ENCODE data around the gene RASSF3. TPM values are rescaled to one million over a fixed set of nuclear protein-coding genes. Genes with fewer than 3 reads are reported as not detected.

The RASSF3 gene
- total RNA-seq, 4 donors from 2014 or later, result 5.2 to 11.5 (median 7.0) TPM

GRCh38 chr12:64675795-64676194 lies 65.5 kb downstream of the RASSF3 start:
- no peak for DNase-seq
- no peaks in the 10 kb centered on the region for H3K27me3 ChIP-seq
- peak overlapping the region in 1 of 4 donors; percentile 35 for H3K27ac ChIP-seq
- H3K4me1 ChIP-seq, result peaks cover 12 to 42% of the 10 kb centered on the region in 2 donors
- ATAC-seq, result no peak
- intact Hi-C loops (cut with DNase I; ENCODE audit: low total_unique reads) (loop anchor here (5.0 kb wide), 1 partner anchor 63 kb away; the partner anchor contains the start of gene RASSF3), in situ Hi-C loops (cut with MboI; ENCODE audit: low sequenced_read_pairs in 4 of 4) (no loop called here)
- no peaks in the 10 kb centered on the region for H3K36me3 ChIP-seq
- H3K4me3 ChIP-seq, result no peak overlapping the region
- TF ChIP-seq POLR2A (IDR thresholded peaks at IDR 0.05), result no peak
- TF ChIP-seq, protein P1, sequence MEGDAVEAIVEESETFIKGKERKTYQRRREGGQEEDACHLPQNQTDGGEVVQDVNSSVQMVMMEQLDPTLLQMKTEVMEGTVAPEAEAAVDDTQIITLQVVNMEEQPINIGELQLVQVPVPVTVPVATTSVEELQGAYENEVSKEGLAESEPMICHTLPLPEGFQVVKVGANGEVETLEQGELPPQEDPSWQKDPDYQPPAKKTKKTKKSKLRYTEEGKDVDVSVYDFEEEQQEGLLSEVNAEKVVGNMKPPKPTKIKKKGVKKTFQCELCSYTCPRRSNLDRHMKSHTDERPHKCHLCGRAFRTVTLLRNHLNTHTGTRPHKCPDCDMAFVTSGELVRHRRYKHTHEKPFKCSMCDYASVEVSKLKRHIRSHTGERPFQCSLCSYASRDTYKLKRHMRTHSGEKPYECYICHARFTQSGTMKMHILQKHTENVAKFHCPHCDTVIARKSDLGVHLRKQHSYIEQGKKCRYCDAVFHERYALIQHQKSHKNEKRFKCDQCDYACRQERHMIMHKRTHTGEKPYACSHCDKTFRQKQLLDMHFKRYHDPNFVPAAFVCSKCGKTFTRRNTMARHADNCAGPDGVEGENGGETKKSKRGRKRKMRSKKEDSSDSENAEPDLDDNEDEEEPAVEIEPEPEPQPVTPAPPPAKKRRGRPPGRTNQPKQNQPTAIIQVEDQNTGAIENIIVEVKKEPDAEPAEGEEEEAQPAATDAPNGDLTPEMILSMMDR (IDR thresholded peaks at IDR 0.05 in 4 of 5, conservative IDR thresholded peaks at IDR 0.05 in 1 of 5), result no peak
- H3K9me3 ChIP-seq, result no peaks in the 10 kb centered on the region

DNA sequence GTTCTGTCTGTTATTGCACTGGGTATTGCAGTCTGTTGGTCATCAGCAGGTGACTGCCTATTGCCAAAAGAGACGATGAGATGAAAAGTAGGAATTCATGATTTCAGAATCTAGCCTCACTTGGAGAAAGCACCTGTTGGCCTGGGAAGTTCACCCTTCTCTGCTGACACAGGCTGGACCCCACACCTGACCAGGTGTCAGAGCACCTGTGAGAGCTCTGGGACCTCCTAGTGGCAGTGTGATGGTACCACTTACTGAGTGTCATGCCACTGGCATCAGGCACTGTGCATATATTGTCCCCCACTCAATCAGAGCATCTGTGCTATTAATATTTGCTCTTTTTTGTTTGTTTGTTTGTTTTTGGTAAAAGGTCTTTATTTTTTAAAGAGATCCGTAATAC lies 68.0 kb downstream of the RASSF3 start:
- no peak for ATAC-seq
- Histone ChIP-seq H3K27ac (no peak overlapping the region), H3K4me3 (no peak overlapping the region), H3K4me1 (peaks cover 12 to 35% of the 10 kb centered on the region in 2 donors), H3K36me3 (no peaks in the 10 kb centered on the region), H3K9me3 (no peaks in the 10 kb centered on the region), H3K27me3 (no peaks in the 10 kb centered on the region)
- in situ Hi-C loops (cut with MboI; ENCODE audit: low sequenced_read_pairs in 4 of 4), result no loop called here
- intact Hi-C loops (cut with DNase I; ENCODE audit: low total_unique reads), result loop anchor here (5.0 kb wide), 1 partner anchor 66 kb away; the partner anchor contains the start of gene RASSF3
- DNase-seq, result no peak
- TF ChIP-seq, protein P1 (IDR thresholded peaks at IDR 0.05 in 4 of 5, conservative IDR thresholded peaks at IDR 0.05 in 1 of 5), result no peak
- no peak for TF ChIP-seq POLR2A (IDR thresholded peaks at IDR 0.05)

DNA sequence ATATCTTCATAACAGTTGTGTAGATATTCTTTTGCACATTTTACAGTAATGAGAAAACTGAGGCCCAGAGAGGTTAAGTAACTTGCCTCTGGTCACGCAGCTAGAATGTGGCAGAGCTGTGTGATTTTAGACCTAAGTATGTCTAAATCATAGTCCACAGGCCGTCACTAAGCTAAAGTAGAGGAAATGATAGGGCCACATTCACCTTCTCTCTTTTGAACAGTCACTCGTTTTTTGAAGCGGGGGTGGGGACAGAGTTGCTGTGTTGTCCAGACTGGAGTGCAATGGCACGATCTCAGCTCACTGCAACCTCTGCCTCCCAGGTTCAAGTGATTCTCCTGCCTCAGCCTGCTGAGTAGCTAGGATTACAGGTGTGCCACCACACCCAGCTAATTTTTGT lies 68.5 kb downstream of the RASSF3 start:
- DNase-seq (no peak), ATAC-seq (no peak)
- TF ChIP-seq, protein P1 (IDR thresholded peaks at IDR 0.05 in 4 of 5, conservative IDR thresholded peaks at IDR 0.05 in 1 of 5), result no peak
- no peak for TF ChIP-seq POLR2A (IDR thresholded peaks at IDR 0.05)
- no peak overlapping the region for H3K4me3 ChIP-seq
- peaks cover 6 to 30% of the 10 kb centered on the region in 2 donors for H3K4me1 ChIP-seq
- in situ Hi-C loops (cut with MboI; ENCODE audit: low sequenced_read_pairs in 4 of 4) (no loop called here), intact Hi-C loops (cut with DNase I; ENCODE audit: low total_unique reads) (loop anchor here (5.0 kb wide), 1 partner anchor 67 kb away; the partner anchor contains the start of gene RASSF3)
- H3K36me3 ChIP-seq, result no peaks in the 10 kb centered on the region
- H3K27ac ChIP-seq, result peak overlapping the region in 3 of 4 donors; percentile 4 to 15 (median 8)
- H3K9me3 ChIP-seq, result no peaks in the 10 kb centered on the region
- H3K27me3 ChIP-seq, result no peaks in the 10 kb centered on the region

- in situ Hi-C loops (cut with MboI; ENCODE audit: low sequenced_read_pairs in 4 of 4) (no loop called here), intact Hi-C loops (cut with DNase I; ENCODE audit: low total_unique reads) (loop anchor here (5.0 kb wide), 1 partner anchor 67 kb away; the partner anchor contains the start of gene RASSF3)
- H3K27me3 ChIP-seq, result no peaks in the 10 kb centered on the region
- H3K27ac ChIP-seq, result peak overlapping the region; percentile 4 to 15 (median 8)
- no peak for TF ChIP-seq POLR2A (IDR thresholded peaks at IDR 0.05)
- TF ChIP-seq, protein P1 (IDR thresholded peaks at IDR 0.05 in 4 of 5, conservative IDR thresholded peaks at IDR 0.05 in 1 of 5), result no peak
- H3K4me3 ChIP-seq, result peak overlapping the region in 3 of 4 donors; percentile 2 to 28 (median 18)
- ATAC-seq (peak; percentile 73 to 78), DNase-seq (peak; percentile 25 to 36)
- no peaks in the 10 kb centered on the region for H3K9me3 ChIP-seq
- H3K36me3 ChIP-seq, result no peaks in the 10 kb centered on the region
- H3K4me1 ChIP-seq, result peaks cover 6 to 22% of the 10 kb centered on the region in 2 donors
Measured at GRCh38 chr12:64679487-64680001, 69.2 kb downstream of the RASSF3 start.
